Astrocyte (in vitro differentiated cells and primary cell): ENCODE results near the gene LMBR1L. TPM values are rescaled to one million over a fixed set of nuclear protein-coding genes. Genes with fewer than 3 reads are reported as not detected.

Experiments
- DNase-seq: peaks from one replicate; pipeline ENCODE4 v3.0.0-alpha.2; 2010; ENCODE audit warnings: low read depth
- FAIRE-seq: peaks from 2 replicates; lab custom pipeline; 2011; peaks lifted over from hg19 to GRCh38; lab: Jason Lieb, UNC
- H2AFZ ChIP-seq: 2 replicates; pipeline ENCODE4 v1.6.0; 2012; ENCODE audit warnings: low read depth, low read length, inconsistent platforms
- H3K27ac ChIP-seq: 2 replicates; pipeline ENCODE4 v1.5.1; 2011; ENCODE audit warnings: low read depth, low read length, inconsistent platforms
- H3K27me3 ChIP-seq: 2 replicates; pipeline ENCODE4 v1.6.0; 2011; ENCODE audit warnings: low read length, inconsistent platforms; ENCODE audit not compliant: insufficient read depth
- H3K36me3 ChIP-seq: 2 replicates; pipeline ENCODE4 v1.5.1; 2011; ENCODE audit warnings: low read length, inconsistent platforms; ENCODE audit not compliant: insufficient read depth
- H3K4me1 ChIP-seq: 2 replicates; pipeline ENCODE4 v1.5.1; 2011; ENCODE audit warnings: low read length, inconsistent platforms; ENCODE audit not compliant: insufficient read depth
- H3K4me2 ChIP-seq: 2 replicates; pipeline ENCODE4 v1.6.0; 2012; ENCODE audit warnings: low read length, inconsistent platforms
- H3K4me3 ChIP-seq: 2 replicates; pipeline ENCODE4 v1.5.1; 2011; ENCODE audit warnings: low read depth, mild to moderate bottlenecking, low read length, inconsistent platforms; ENCODE audit not compliant: insufficient read depth
- H3K79me2 ChIP-seq: 2 replicates; pipeline ENCODE4 v1.6.0; 2012; ENCODE audit warnings: mild to moderate bottlenecking, low read length, inconsistent platforms; ENCODE audit not compliant: insufficient read depth
- H3K9ac ChIP-seq: 2 replicates; pipeline ENCODE4 v1.6.0; 2012; ENCODE audit warnings: mild to moderate bottlenecking, low read length, inconsistent platforms
- H3K9me3 ChIP-seq: 2 replicates; pipeline ENCODE4 v1.5.1; 2012; ENCODE audit warnings: low read depth, mild to moderate bottlenecking, low read length, inconsistent platforms; ENCODE audit not compliant: insufficient read depth
- H4K20me1 ChIP-seq: 2 replicates; pipeline ENCODE4 v1.6.0; 2012; ENCODE audit warnings: low read length, inconsistent platforms; ENCODE audit not compliant: insufficient read depth
- H3K27ac Mint-ChIP-seq: one replicate; pipeline ENCODE4 v1.8.0; 2021; ENCODE audit warnings: mild to moderate bottlenecking, mixed read lengths; ENCODE audit not compliant: unreplicated experiment
- H3K27me3 Mint-ChIP-seq: one replicate; pipeline ENCODE4 v1.8.0; 2021; ENCODE audit warnings: low read depth, mixed read lengths; ENCODE audit not compliant: unreplicated experiment
- H3K36me3 Mint-ChIP-seq: one replicate; pipeline ENCODE4 v1.8.0; 2021; ENCODE audit warnings: low read depth, mixed read lengths; ENCODE audit not compliant: unreplicated experiment
- H3K4me1 Mint-ChIP-seq: one replicate; pipeline ENCODE4 v1.8.0; 2021; ENCODE audit warnings: low read depth, mixed read lengths; ENCODE audit not compliant: unreplicated experiment
- H3K4me3 Mint-ChIP-seq: one replicate; pipeline ENCODE4 v1.8.0; 2021; ENCODE audit warnings: mild to moderate bottlenecking, moderate library complexity, mixed read lengths; ENCODE audit not compliant: unreplicated experiment
- H3K9me3 Mint-ChIP-seq: one replicate; pipeline ENCODE4 v1.8.0; 2021; ENCODE audit warnings: mild to moderate bottlenecking, mixed read lengths; ENCODE audit not compliant: unreplicated experiment
- CTCF ChIP-seq: IDR thresholded peaks from 2 replicates; pipeline ENCODE4 v1.5.1; 2011; ENCODE audit warnings: low read depth, mild to moderate bottlenecking, inconsistent platforms, low read length, moderate library complexity; ENCODE audit not compliant: insufficient read depth
- EZH2 ChIP-seq: IDR thresholded peaks from 2 replicates; pipeline ENCODE4 v1.6.1; 2012; ENCODE audit warnings: mild to moderate bottlenecking, low read length, inconsistent platforms; ENCODE audit not compliant: insufficient read depth
- total RNA-seq: library from RNA; stranded (reverse); gene quantifications from 2 replicates; pipeline ENCODE4 v1.2.1, GENCODE V29; 2021

LMBR1L gene
- total RNA-seq, 1 donor from 2014 or later = 61.0 TPM

DNA sequence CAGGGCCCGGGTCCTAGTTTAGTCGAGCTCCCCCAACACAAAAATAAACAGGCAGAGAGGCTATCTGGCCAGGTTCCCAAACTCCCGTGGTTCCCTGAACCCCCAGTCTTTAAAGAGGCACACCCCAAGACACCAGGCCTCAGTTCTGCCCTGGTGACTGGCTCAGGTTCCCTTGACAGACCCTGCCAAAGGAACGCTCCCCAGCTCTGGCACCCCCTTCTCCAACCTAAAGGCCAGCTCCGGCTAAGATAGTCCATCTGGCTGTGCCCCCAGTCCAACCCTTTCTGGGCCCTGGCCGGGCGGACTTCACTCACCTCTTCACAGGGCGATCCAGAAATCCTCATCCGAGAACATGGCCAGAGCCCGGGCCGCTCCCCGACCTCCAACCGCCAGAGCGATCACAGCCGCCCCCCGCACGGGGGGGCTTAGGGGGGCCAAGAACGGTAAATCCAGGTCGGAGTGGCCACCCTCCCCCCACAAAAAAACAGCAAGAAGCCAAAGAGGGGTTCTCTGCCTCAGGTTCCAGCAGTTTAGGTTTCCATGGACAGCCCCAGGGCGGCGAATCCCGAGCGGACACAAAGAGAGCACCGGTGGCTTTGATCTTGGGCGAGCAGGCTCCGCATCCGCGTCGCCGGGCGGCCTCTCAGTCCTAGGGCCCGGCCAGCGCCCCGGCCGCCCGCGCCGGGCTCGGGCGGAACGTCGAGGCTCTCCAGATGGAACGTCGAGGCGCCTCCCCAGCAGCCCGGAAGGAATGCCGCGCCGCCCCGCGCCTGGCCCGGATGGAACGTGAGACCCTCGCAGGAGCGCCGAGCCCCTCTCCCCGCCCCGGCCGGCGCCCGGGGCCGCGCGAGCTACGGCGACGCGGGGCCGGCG lies 51.1 kb downstream of the LMBR1L start:
- Histone ChIP-seq H3K27ac (peak overlapping the region; percentile 98), H3K9ac (peak overlapping the region; percentile 97), H3K4me3 (peak overlapping the region; percentile 92), H3K9me3 (no peaks in the 10 kb centered on the region), H3K79me2 (peaks cover 68% of the 10 kb centered on the region), H2AFZ (no peak overlapping the region), H3K27me3 (no peaks in the 10 kb centered on the region), H4K20me1 (peaks cover 52% of the 10 kb centered on the region), H3K4me1 (peaks cover 41% of the 10 kb centered on the region), H3K36me3 (peaks cover 7% of the 10 kb centered on the region), H3K4me2 (peak overlapping the region; percentile 99)
- peaks cover 14% of the 10 kb centered on the region for H3K36me3 Mint-ChIP-seq
- H3K9me3 Mint-ChIP-seq = no peaks in the 10 kb centered on the region
- no peak for FAIRE-seq
- no peaks in the 10 kb centered on the region for H3K27me3 Mint-ChIP-seq
- peaks cover 35% of the 10 kb centered on the region for H3K4me1 Mint-ChIP-seq
- TF ChIP-seq EZH2 (no peak), CTCF (no peak)
- peak overlapping the region; percentile 94 for H3K27ac Mint-ChIP-seq
- peak; percentile 7 for DNase-seq
- peak overlapping the region; percentile 98 for H3K4me3 Mint-ChIP-seq

DNA sequence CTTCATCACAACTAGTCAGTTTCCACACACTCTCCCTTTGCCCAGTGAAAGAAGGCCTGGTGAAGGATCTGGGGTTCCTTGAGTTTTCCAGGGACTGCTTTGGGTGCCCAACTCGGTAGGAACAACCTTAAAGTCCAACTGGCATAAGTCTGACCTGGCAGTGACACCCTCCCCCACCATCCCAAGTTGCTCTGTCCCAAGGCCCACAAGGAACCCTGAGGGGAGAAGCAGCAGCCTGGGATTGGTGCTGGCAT lies 51.7 kb downstream of the LMBR1L start:
- TF ChIP-seq EZH2 = no peak
- no peak for TF ChIP-seq CTCF
- Mint-ChIP-seq H3K4me1 (peaks cover 33% of the 10 kb centered on the region), H3K27ac (peak overlapping the region; percentile 94), H3K36me3 (peaks cover 14% of the 10 kb centered on the region), H3K9me3 (no peaks in the 10 kb centered on the region), H3K27me3 (no peaks in the 10 kb centered on the region), H3K4me3 (peak overlapping the region; percentile 98)
- FAIRE-seq (no peak), DNase-seq (no peak)
- H3K27ac ChIP-seq = peak overlapping the region; percentile 98
- no peaks in the 10 kb centered on the region for H3K27me3 ChIP-seq
- H3K79me2 ChIP-seq = peaks cover 74% of the 10 kb centered on the region
- no peaks in the 10 kb centered on the region for H3K9me3 ChIP-seq
- peak overlapping the region; percentile 99 for H3K4me2 ChIP-seq
- H3K4me1 ChIP-seq = peaks cover 41% of the 10 kb centered on the region
- peaks cover 58% of the 10 kb centered on the region for H4K20me1 ChIP-seq
- H3K4me3 ChIP-seq = peak overlapping the region; percentile 92
- H3K36me3 ChIP-seq = peaks cover 12% of the 10 kb centered on the region
- peak overlapping the region; percentile 97 for H3K9ac ChIP-seq
- no peak overlapping the region for H2AFZ ChIP-seq
